CD4-positive, alpha-beta T cell treated with Interleukin-1 beta for 1 hour (primary cell): ENCODE data around the gene LRPAP1.
"Not testable (repeated sequence)": the region's sequence is repeated elsewhere in the genome, so short reads cannot be mapped to it uniquely, and the experiment has no call there.

Experiments
- DNase-seq, 2 donors: peaks; one replicate each; pipeline ENCODE4 v3.0.0-alpha.2; 2020 to 2022

Gene LRPAP1

DNA sequence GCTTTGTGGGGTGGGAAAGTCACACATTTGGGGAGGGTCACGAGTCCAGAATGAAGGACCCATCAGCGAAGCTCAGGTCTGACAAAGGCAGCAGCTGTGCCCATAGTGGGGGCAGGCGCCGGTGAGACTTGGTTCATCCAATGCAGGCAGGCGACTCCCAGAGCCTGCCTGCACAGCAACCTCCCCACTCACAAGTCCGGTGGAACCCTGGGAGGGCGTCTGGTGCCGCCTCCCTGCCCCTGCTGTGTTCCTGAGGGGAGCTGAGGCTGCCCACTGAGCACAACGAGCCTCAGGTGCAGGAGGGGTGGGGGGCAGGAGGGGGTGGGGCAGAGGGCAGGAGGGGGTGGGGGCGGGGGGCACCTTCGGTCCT, 13.7 kb downstream of the LRPAP1 start:
- no peak for DNase-seq

GRCh38 chr4:3517731-3518510, 14.3 kb downstream of the LRPAP1 start:
- no peak for DNase-seq

- peak in 1 of 2 donors; percentile 0 for DNase-seq
Measured at GRCh38 chr4:3516836-3517730, 15.1 kb downstream of the LRPAP1 start.

DNA sequence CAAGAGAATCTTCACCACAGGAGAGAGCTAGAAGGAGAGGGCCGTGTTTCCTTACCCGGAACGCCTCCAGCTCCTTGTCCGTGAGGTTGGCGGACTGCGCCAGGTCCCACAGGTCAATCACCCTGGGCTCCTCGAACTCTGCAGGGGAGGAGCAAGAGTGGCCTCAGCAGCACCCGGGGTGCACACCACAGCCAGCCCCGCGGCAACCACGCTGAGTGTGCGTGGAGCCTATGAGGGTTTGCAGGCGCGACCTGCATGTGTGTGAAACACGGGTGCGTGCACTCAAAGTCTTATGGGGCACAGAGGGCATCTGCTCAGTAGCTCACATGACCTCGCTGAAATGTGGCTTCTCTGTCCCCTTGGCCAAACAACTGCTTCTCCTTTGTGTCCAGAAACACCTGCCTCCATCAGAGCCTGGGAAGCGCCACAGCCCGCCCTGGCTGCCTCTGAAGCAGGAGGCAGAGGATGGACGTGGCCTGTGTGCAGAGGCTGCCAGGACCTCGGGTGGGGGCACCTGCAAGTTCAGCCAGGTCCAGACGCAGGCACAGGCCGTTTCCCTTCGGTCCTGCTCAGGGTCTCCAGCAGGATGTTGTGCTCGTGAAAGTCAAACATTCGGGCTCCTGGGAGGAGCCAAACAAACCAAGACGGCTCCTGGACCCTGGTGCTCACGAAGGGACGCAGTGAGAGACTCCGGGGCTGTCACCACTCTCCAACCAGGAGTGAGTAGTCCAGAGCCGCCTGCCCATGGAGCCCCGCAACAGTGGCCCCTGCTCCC, 16.0 kb downstream of the LRPAP1 start:
- DNase-seq = no peak

GRCh38 chr4:3515646-3516045, 16.6 kb downstream of the LRPAP1 start:
- DNase-seq = no peak

DNA sequence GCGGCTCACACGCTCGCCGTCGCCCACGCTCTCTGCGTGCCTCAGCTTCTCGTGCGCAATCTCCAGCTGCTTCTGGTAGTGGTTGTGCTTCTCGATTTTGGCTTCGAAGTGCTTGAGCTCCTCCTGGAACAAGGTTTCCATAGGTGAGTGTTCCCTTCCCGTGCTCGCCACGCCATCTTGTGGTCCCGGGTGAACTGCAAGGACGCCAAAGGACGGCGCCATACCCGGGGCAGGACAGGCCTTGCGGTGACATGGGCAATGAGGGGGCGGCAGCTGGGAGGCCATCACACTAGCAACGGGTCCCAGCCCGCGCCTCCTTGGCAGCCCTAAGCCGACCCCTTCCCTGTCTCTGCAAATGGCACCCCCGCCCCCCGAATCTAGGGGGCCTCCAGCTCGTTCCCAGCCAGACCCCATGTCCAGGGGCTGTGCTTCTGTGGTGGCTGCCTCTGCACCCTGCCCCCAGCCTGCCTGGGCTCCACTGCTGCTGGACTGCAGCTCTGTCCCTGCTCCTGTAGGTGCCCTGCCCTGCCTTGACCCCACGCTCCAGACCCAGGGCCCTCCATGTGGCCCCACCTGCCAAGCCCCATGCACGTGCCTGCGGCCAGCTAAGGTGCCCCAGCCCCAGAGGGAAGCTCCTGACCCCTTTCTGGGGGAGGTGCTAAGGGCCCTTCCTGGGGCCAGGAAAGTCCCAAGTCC, 17.3 kb downstream of the LRPAP1 start:
- DNase-seq = peak in 1 of 2 donors; percentile 0

DNA sequence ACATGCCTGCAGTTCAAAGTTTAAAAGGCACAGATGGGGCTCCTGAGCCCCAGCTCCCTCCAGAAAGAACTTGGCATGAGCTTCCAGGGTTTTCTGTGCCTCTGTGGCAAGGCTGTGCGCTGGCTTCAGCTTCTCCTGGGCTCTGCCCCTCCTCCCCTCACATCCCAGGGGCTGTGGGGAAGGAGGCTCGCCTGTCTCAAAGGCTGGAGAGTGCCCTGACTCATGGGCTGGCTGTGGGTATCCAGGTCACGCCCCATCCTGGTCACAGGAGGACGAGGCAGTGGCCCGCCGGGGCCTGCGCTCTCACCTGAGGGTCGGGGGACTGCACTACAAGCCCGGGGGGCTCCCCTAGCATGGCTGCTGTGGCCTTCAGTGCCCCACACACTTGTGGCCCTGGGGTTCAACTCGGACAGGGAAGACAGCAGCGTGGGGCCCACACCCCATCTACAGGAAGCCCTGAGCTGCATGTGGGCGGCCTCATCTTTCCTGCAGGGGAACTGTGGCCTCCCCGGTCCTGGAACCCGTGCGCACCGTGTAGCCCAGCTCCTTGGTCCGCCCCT, 17.9 kb downstream of the LRPAP1 start:
- no peak for DNase-seq

GRCh38 chr4:3513807-3514206, 18.4 kb downstream of the LRPAP1 start:
- DNase-seq = no peak

DNA sequence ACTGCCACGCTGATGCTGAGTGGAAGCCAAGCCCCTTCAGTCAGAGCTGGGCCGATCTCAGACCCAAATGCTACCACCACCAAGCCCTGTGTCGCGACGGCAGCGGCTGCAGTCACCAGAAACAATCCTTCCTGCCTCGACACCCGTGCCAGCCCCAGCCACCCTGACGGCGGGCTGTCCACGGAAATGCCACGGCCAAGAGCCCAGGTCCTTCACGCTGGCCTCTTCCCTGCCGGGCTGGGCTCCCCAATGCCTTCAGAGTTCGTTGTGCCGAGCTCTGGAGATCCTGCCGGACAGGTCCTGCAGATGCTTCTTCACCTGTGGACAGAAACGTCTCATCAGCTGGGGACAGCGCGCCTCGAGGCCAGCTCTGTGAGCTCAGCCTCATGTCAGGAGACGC, 19.5 kb downstream of the LRPAP1 start:
- no peak for DNase-seq

DNA sequence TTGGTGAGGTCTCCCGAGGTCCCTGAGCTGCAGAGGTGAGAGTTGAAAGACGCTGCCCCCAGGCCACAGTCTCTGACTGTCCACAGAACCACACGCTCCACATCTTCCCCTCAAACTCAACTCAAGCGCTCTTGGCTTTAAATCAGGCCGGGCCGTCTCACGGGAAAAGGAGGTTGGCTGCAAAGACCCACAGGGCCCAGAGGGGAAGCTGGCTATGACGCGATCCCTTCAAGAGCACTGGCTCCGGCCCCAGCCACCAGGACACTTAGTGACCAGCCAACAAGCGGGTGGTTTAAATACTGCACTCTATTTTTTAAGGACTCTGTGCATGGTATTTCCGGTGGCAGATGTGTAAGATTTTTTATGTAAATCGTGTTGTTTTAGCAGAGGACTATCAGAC, 19.9 kb downstream of the LRPAP1 start:
- no peak for DNase-seq

DNA sequence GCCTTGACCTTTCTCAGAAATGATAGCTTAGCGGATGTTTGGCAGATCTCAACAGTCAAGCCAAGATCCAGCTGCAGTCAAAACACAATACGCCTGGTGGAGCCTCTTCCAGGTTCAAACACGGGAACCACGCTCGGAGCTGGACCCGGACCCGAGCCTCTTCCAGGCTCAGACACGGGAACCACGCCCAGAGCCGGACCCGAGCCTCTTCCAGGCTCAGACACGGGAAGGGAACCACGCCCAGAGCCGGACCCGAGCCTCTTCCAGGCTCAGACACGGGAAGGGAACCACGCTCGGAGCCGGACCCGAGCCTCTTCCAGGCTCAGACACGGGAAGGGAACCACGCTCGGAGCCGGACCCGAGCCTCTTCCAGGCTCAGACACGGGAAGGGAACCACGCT, 20.6 kb downstream of the LRPAP1 start:
- not testable (repeated sequence) for DNase-seq

DNA sequence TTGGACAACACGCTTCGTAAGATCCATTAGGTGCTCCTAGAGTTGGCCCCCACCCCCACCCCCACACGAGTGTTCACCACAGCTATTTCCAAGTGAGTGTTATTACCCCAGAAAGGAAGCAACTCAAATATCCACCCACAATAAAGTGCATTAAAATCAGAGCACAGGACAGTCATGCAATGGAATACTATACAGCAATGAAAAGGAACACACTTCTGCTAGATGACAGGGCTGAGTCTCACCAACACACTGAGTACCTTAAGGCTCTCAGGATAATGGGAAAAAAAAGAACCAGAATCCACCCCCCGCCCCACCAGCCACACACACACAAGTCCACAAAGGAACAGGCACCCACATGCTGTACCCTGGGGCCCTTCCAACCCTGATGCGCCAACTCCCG, 21.0 kb downstream of the LRPAP1 start:
- DNase-seq = no peak

DNA sequence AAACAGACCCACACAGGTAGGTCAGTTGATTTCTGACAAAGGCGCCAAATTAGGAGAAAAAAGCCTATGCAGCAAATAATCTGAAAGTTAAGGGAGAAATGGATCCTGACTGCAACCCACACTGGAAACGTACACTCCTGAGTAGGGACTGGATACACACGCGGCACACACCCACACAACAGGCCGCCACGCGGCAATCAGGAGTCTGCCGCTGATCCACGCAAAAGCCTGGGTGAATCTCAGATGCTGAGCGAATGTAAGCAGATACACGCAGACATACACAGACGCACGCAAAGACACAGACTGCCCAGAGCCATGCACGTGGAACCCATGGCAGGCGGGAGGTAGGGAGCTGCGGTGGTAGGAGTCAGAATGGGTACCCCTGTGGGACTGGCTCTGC, 21.7 kb downstream of the LRPAP1 start:
- no peak for DNase-seq

DNA sequence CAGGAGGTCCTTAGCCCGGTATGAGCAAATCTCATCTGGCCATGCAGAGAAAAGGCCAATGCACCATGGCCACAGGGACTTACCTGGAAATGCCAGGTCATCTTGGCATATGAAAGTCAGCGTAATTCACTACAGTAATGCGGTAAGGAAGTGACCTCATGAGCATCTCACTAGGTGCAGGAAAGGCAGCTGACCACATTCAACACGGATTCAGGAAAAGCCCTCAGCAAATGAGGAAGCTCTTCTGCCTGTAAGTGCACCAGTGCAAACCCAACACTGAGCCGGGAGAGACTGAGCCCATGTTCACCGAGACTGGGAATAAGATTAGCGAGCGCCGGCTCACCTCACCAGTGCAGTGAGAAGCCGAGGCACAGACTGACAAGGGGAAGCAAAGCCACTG, 23.7 kb downstream of the LRPAP1 start:
- no peak for DNase-seq

GRCh38 chr4:3505231-3505630, 27.0 kb downstream of the LRPAP1 start:
- DNase-seq = no peak

- DNase-seq = no peak
Measured at GRCh38 chr4:3502941-3503936, 29.0 kb downstream of the LRPAP1 start.

DNA sequence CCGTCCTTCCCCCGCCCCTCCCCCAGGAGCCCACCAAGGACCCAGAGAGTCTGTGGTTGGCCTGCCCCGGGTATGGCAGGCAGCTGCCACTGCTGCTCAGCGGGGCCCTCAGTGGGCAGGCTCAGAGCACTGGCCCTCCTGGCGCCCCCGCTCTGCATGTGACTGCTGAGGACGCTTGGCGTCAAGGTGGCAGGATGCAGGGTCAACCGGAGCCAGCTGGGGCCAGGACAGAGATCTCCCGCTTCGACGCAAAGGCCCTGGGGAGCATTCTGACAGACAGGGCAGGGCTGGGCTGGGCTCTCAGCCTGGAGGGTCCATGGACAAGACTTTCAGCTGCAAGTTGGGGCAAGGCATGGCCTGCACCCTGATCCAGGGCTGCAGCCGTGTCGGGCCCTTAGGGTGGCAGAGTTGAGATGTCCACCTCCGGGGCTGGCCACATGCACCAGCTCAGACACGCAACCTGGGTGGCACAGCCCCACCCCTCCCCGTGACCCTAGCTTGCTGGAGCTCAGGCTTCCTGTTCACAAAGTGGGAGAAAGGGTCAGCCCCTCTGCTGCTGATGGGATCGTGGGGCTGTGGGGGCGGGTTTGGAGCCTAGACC, 30.3 kb downstream of the LRPAP1 start:
- DNase-seq = no peak

GRCh38 chr4:3501126-3501824, 30.9 kb downstream of the LRPAP1 start:
- no peak for DNase-seq

DNA sequence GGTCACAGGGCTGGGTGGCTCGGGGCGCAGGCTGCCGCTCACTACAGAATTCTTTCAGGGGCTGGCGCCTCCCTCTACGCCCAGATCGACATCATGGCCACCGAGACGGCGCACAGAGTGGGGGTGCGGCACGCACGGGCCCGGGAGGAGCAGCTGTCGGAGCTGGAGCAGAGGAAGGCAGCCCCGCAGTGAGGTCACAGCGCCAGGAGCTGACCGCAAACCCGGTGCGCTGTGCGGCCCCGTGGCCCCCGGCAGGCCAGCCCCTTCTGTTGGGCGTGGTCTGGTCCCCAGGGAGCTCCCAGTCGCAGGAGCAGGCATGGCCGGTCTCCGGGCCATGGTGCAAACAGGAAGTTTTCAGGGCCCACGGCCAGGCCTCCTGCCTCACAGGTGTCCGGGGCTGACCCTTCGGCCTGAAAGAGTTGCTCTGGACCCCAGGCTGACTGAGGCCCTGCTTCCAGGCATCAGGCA, 31.6 kb downstream of the LRPAP1 start:
- DNase-seq = no peak

- no peak for DNase-seq
Measured at GRCh38 chr4:3500111-3500510, 32.1 kb downstream of the LRPAP1 start.
